Activated gamma-delta T cell (primary cell): ENCODE results near the gene BICDL1.
"Not testable (repeated sequence)": the region's sequence is repeated elsewhere in the genome, so short reads cannot be mapped to it uniquely, and the experiment has no call there.

ENCODE experiments used
- DNase-seq: peaks from one replicate; lab custom pipeline; 2025; lab: John Stamatoyannopoulos, UW

Gene BICDL1

DNA sequence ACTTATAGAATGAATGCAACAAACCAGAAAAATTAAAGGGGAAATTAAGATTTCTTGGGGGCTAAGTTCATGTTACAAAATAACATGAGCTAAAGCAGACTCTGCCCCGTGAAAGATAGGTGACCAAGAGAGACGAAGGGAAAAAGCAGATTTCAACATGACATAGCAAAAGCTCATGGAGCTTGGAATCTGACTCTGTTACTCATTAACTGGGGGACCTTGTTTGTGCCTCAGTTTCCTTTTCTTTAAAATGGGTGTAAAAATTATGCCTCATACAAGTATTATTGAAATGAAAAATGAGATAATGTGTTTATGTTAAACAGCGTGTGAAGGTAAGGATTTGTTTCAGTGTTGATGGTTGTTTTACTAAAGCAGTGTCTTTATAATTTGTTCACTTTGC, 11.5 kb downstream of the BICDL1 start:
- no peak for DNase-seq

DNA sequence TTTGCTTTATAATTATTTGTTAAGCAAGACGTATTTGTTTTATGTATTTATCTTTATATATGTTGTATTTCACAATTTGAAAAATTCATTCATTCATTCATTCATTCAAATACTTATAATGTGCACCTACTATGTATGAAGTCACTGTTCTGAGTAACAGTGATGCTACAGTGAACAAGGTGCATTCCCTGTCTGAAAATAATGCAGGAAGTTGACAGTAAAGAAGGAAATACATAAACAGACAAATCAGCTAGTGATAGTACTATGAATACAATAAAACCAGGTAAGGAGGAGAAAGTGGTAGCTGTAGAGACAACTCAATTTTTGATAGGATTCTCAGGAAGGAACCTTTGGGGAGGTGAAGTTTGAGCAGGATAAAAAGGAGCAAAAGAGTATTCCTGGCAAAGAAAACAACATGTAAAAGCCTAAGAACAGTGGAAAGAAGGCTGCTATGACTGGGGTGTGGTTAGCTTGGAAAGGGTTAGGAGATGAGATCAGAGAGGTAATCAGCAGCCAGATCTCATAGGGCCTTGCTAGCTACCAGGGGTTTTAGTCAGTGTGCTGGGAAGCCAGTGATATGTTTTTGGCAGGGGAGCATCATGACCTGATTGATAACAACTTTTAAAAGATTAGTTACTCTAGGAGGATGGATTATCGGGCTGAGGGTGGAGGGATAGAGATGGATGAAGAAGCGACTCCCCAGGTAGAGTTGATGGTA, 17.4 kb downstream of the BICDL1 start:
- no peak for DNase-seq

DNA sequence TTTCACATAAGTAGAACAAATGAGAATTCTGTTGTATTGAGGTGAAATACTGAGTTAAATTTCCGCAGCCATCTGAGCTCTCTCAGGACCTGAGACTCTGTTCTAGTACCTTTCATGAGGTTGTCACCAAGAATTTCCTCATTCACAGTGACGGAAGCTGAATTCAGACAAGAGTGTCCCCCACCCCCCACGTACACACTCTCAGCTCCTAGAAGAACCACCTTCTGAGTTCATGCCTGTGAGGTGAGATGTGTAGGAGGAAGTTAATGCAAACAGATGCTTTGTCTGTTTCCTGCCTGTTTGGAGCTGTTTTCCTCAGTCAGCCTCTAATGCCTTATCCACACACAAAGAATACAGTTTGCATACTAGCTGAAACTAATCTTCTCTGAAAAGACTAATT, 18.2 kb downstream of the BICDL1 start:
- DNase-seq: no peak

GRCh38 chr12:120010661-120011230, 21.7 kb downstream of the BICDL1 start:
- DNase-seq: no peak

- DNase-seq: no peak
Measured at GRCh38 chr12:120012067-120012621, 23.1 kb downstream of the BICDL1 start.

- DNase-seq: no peak
Measured at GRCh38 chr12:120013659-120014380, 24.8 kb downstream of the BICDL1 start.

GRCh38 chr12:120014381-120014735, 25.3 kb downstream of the BICDL1 start:
- DNase-seq: not testable (repeated sequence)

GRCh38 chr12:120015313-120015712, 26.3 kb downstream of the BICDL1 start:
- DNase-seq: no peak

GRCh38 chr12:120016199-120016598, 27.2 kb downstream of the BICDL1 start:
- not testable (repeated sequence) for DNase-seq

GRCh38 chr12:120019197-120019596, 30.2 kb downstream of the BICDL1 start:
- DNase-seq: no peak

- no peak for DNase-seq
Measured at GRCh38 chr12:120019938-120020337, 30.9 kb downstream of the BICDL1 start.

DNA sequence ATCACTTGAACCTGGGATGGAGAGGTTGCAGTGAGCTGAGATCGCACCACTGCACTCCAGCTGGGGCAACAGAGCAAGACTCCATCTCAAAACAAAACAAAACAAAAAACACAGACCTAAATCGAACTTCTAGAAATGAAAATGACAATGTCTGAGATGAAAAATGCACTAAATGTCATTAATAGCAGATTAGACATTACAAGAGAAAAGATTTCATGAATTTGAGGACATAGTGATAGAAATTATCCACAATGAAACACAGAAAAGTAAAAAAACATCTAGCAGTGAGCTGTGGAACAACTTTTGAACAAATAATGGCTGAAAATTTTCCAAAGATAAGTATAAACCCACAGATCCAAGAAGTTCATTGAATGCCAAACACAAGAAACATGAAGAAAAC, 35.2 kb downstream of the BICDL1 start:
- no peak for DNase-seq

- no peak for DNase-seq
Measured at GRCh38 chr12:120025640-120026039, 36.6 kb downstream of the BICDL1 start.

GRCh38 chr12:120032242-120032641, 43.2 kb downstream of the BICDL1 start:
- no peak for DNase-seq

- no peak for DNase-seq
Measured at GRCh38 chr12:120037851-120038250, 48.8 kb downstream of the BICDL1 start.

DNA sequence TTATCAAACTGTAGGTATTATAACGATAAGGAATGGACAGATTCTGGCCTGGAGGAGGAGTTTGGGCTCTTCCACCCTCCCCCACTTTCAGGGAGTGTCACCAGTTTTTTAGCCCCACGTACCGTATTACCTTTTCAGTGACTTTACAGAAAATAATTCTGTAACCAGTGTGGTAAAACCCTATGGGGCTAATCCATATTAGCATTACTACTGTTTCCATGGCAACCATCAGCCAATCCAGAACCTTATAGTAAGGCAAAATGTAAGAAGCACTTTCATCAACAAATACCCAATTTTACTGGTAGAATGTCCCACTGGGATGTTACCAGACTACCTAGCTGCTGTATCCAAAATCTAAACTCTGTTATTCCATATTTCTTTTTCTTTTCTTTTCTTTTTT, 50.7 kb downstream of the BICDL1 start:
- DNase-seq: no peak

- DNase-seq: no peak
Measured at GRCh38 chr12:120041386-120042231, 52.6 kb downstream of the BICDL1 start.

- not testable (repeated sequence) for DNase-seq
Measured at GRCh38 chr12:120045367-120045766, 56.3 kb downstream of the BICDL1 start.

- DNase-seq: no peak
Measured at GRCh38 chr12:120047072-120047471, 58.0 kb downstream of the BICDL1 start.

- DNase-seq: no peak
Measured at GRCh38 chr12:120048263-120048662, 59.2 kb downstream of the BICDL1 start.

GRCh38 chr12:120049426-120049825, 60.4 kb downstream of the BICDL1 start:
- no peak for DNase-seq

DNA sequence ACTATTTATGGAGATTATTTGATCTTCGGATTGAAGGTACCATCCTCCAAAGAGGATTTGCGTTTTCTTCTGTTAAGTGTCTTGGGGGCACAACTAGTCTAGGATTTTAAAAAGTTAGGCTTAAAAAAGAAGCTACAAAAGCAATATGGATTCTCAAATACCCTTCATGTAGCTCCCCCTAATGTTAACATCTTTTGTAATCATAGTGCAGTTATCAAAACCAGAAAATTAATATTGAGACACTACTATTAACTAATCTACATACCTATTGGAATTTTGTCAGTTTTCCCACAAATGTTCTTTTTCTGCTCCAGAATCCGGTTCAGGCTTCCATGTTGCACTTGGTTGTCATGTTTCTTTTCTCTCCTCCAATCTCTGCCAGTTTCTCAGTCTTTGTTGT, 62.5 kb downstream of the BICDL1 start:
- no peak for DNase-seq
